Testis (tissue), 2 donors: ENCODE data around the gene PRDM10.

Experiments
- CTCF ChIP-seq, 3 experiments: fragments of 450-650 bp in 2 of 3; fragments of 200-600 bp in 1 of 3; sonication (generic) in 1 of 3; IDR thresholded peaks; one replicate each; pipeline ENCODE4 v1.5.1; 2016 to 2019; ENCODE audit warnings: antibody characterized with exemption in 3 of 3, mild to moderate bottlenecking in 2 of 3, moderate library complexity in 1 of 3
- POLR2A ChIP-seq: fragments of 450-650 bp; IDR thresholded peaks from one replicate; pipeline ENCODE4 v1.6.1; 2017; ENCODE audit warnings: antibody characterized with exemption, mild to moderate bottlenecking, moderate library complexity

- TF ChIP-seq POLR2A (no peak), CTCF (IDR thresholded peaks at IDR 0.05) (no peak)
Observed at GRCh38 chr11:129944696-129945095, 57.9 kb downstream of the PRDM10 start.
